IPS-11a (cell line): Measurements from ENCODE around the gene KPTN.
A peak's percentile ranks its signal among the peaks of the same experiment; 100 is the strongest.

Experiments used
- H3K4me3 ChIP-seq: one replicate; pipeline ENCODE4 v1.5.1; 2013; ENCODE audit warnings: low read depth, low read length, control low read depth

The KPTN gene

GRCh38 chr19:47483800-47484690 lies at the start of gene KPTN:
Gene KPTN (minus strand): TSS chr19:47484219. CDS start chr19:47484160, 59 bp downstream.
- peak within 1 kb of the TSS; percentile 87 for H3K4me3 ChIP-seq

- no peak overlapping the region for H3K4me3 ChIP-seq
These were observed 47.8 kb upstream of the KPTN start for GRCh38 chr19:47531640-47532387.

- no peak overlapping the region for H3K4me3 ChIP-seq
These were observed 45.2 kb upstream of the KPTN start for GRCh38 chr19:47529018-47529742.

GRCh38 chr19:47526798-47527197 lies 42.8 kb upstream of the KPTN start:
- no peak overlapping the region for H3K4me3 ChIP-seq

- no peak overlapping the region for H3K4me3 ChIP-seq
These were observed 39.5 kb upstream of the KPTN start for GRCh38 chr19:47523473-47523872.

- no peak overlapping the region for H3K4me3 ChIP-seq
These were observed 37.6 kb upstream of the KPTN start for GRCh38 chr19:47521473-47522180.

- H3K4me3 ChIP-seq: no peak overlapping the region
These were observed 36.8 kb upstream of the KPTN start for GRCh38 chr19:47520839-47521238.

- H3K4me3 ChIP-seq: no peak overlapping the region
These were observed 36.4 kb upstream of the KPTN start for GRCh38 chr19:47520343-47520806.

GRCh38 chr19:47518854-47519253 lies 34.8 kb upstream of the KPTN start:
- no peak overlapping the region for H3K4me3 ChIP-seq

GRCh38 chr19:47518139-47518538 lies 34.1 kb upstream of the KPTN start:
- no peak overlapping the region for H3K4me3 ChIP-seq

- peak within 1 kb of the TSS; percentile 94 for H3K4me3 ChIP-seq
These were observed 31.0 kb upstream of the KPTN start, which contains the start of gene NAPA for GRCh38 chr19:47514869-47515588. Gene NAPA (minus strand): TSS chr19:47515063. CDS start chr19:47514940, 123 bp downstream.

- peak overlapping the region; percentile 94 for H3K4me3 ChIP-seq
These were observed 30.3 kb upstream of the KPTN start for GRCh38 chr19:47514151-47514868.

- H3K4me3 ChIP-seq: no peak overlapping the region
These were observed 28.9 kb upstream of the KPTN start for GRCh38 chr19:47512948-47513319.

- H3K4me3 ChIP-seq: no peak overlapping the region
These were observed 28.3 kb upstream of the KPTN start for GRCh38 chr19:47512183-47512947.

GRCh38 chr19:47511681-47512080 lies 27.7 kb upstream of the KPTN start:
- no peak overlapping the region for H3K4me3 ChIP-seq

GRCh38 chr19:47511128-47511517 lies 27.1 kb upstream of the KPTN start:
- no peak overlapping the region for H3K4me3 ChIP-seq

- no peak overlapping the region for H3K4me3 ChIP-seq
These were observed 26.6 kb upstream of the KPTN start for GRCh38 chr19:47510516-47511127.

GRCh38 chr19:47509973-47510372 lies 26.0 kb upstream of the KPTN start:
- H3K4me3 ChIP-seq: no peak overlapping the region
